SH-SY5Y (cell line): ENCODE results near the gene TEAD1.

Experiments used
- GATA2 ChIP-seq: IDR thresholded peaks from 2 replicates; pipeline ENCODE4 v1.6.1; 2011; ENCODE audit warnings: mild to moderate bottlenecking, low read depth, low read length
- GATA3 ChIP-seq: IDR thresholded peaks from 2 replicates; pipeline ENCODE4 v1.6.1; 2011; ENCODE audit warnings: low read depth, mild to moderate bottlenecking, low read length, moderate library complexity

- no peak for TF ChIP-seq GATA3
- no peak for TF ChIP-seq GATA2
Observed at GRCh38 chr11:12930850-12931249, 256.6 kb downstream of the TEAD1 start.
